ENCODE measurements around the gene CTBS.

GRCh38 chr1:84569216-84569615 lies 5.0 kb downstream of the CTBS start:
- TF ChIP-seq, protein P1, sequence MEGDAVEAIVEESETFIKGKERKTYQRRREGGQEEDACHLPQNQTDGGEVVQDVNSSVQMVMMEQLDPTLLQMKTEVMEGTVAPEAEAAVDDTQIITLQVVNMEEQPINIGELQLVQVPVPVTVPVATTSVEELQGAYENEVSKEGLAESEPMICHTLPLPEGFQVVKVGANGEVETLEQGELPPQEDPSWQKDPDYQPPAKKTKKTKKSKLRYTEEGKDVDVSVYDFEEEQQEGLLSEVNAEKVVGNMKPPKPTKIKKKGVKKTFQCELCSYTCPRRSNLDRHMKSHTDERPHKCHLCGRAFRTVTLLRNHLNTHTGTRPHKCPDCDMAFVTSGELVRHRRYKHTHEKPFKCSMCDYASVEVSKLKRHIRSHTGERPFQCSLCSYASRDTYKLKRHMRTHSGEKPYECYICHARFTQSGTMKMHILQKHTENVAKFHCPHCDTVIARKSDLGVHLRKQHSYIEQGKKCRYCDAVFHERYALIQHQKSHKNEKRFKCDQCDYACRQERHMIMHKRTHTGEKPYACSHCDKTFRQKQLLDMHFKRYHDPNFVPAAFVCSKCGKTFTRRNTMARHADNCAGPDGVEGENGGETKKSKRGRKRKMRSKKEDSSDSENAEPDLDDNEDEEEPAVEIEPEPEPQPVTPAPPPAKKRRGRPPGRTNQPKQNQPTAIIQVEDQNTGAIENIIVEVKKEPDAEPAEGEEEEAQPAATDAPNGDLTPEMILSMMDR (IDR thresholded peaks at IDR 0.05), result no peak
- no peak for TF ChIP-seq POLR2A (IDR thresholded peaks at IDR 0.05)
